Gastroesophageal sphincter (tissue), 4 donors: ENCODE results near the gene ALDOB. TPM values are rescaled to one million over a fixed set of nuclear protein-coding genes. Genes with fewer than 3 reads are reported as not detected.

Experiments
- ATAC-seq: fragments of 150-250 bp; one replicate; pipeline ENCODE4 v1.9.1; 2016; ENCODE audit warnings: mild to moderate bottlenecking, moderate library complexity
- H3K27ac ChIP-seq, 4 donors: fragments of 200-600 bp; sonication (generic) in 3 of 4; 1 replicate in 3 of 4; 2 replicates in 1 of 4; pipeline ENCODE4 v1.5.1; 2016 to 2019
- H3K27me3 ChIP-seq: fragments of 200-600 bp; sonication (generic); one replicate; pipeline ENCODE4 v1.5.1; 2019
- H3K36me3 ChIP-seq, 2 donors: fragments of 200-600 bp; sonication (generic); one replicate each; pipeline ENCODE4 v1.5.1; 2019; ENCODE audit warnings: control low read depth in 1 of 2
- H3K4me1 ChIP-seq, 3 donors: fragments of 200-600 bp; sonication (generic); 1 replicate in 2 of 3; 2 replicates in 1 of 3; pipeline ENCODE4 v1.5.1; 2016 to 2019; ENCODE audit warnings: control low read depth in 2 of 3
- H3K4me3 ChIP-seq, 2 donors: fragments of 200-600 bp; sonication (generic); one replicate each; pipeline ENCODE4 v1.5.1; 2019; ENCODE audit warnings: mild to moderate bottlenecking in 1 of 2, moderate library complexity in 1 of 2
- H3K9me3 ChIP-seq, 3 donors: fragments of 200-600 bp; sonication (generic); one replicate each; pipeline ENCODE4 v1.5.1; 2017 to 2019; ENCODE audit warnings: control low read depth in 2 of 3
- CTCF ChIP-seq, 4 experiments: fragments of 200-600 bp in 2 of 4; fragments of 450-650 bp in 2 of 4; sonication (generic) in 1 of 4; IDR thresholded peaks; one replicate each; pipeline ENCODE4 v1.5.1; 2017 to 2019; ENCODE audit warnings: antibody characterized with exemption in 4 of 4, mild to moderate bottlenecking in 2 of 4, moderate library complexity in 2 of 4
- EP300 ChIP-seq: sonication (generic); formaldehyde crosslinking; IDR thresholded peaks from one replicate; pipeline ENCODE4 v1.6.1; 2017; ENCODE audit warnings: antibody characterized with exemption, mild to moderate bottlenecking
- POLR2A ChIP-seq, 2 donors: fragments of 450-650 bp; IDR thresholded peaks; one replicate each; pipeline ENCODE4 v1.6.1; 2017; ENCODE audit warnings: antibody characterized with exemption in 2 of 2, mild to moderate bottlenecking in 2 of 2, moderate library complexity in 1 of 2
- POLR2AphosphoS5 ChIP-seq: sonication (generic); formaldehyde crosslinking; IDR thresholded peaks from one replicate; pipeline ENCODE4 v1.6.1; 2017; ENCODE audit warnings: antibody characterized with exemption
- WGBS, 2 donors: methylation state at CpG; one replicate each; pipeline ENCODE4 v1.1.5; 2018; ENCODE audit warnings: low coverage in 1 of 2; 5-methylcytosine and 5-hydroxymethylcytosine counted together
- total RNA-seq, 4 donors: library from RNA; depleted of rRNA; stranded (reverse); fragments of >200 nt; gene quantifications; one replicate each; pipeline ENCODE4 v1.1.0, GENCODE V29; 2016

ALDOB gene
- total RNA-seq, 4 donors from 2014 or later = not detected

- Histone ChIP-seq H3K9me3 (no peaks in the 10 kb centered on the region), H3K4me1 (peaks cover 0 to 6% (median 0%) of the 10 kb centered on the region in 3 donors), H3K36me3 (no peaks in the 10 kb centered on the region), H3K27me3 (no peaks in the 10 kb centered on the region), H3K4me3 (no peak overlapping the region), H3K27ac (no peak overlapping the region)
- no peak for ATAC-seq
- TF ChIP-seq EP300 (no peak), POLR2A (IDR thresholded peaks at IDR 0.05) (no peak), POLR2AphosphoS5 (no peak), CTCF (IDR thresholded peaks at IDR 0.05) (no peak)
- 66 to 68% methylated on average over 3 of the region's 3 CpGs for WGBS, 2 donors
Observed at GRCh38 chr9:101433229-101433628, 2.3 kb downstream of the ALDOB start.

- WGBS, 2 donors = 83 to 100% methylated on average over 1 of the region's 1 CpG
- Histone ChIP-seq H3K36me3 (no peaks in the 10 kb centered on the region), H3K4me3 (no peak overlapping the region), H3K4me1 (peaks cover 0 to 4% (median 0%) of the 10 kb centered on the region in 3 donors), H3K27ac (no peak overlapping the region), H3K27me3 (no peaks in the 10 kb centered on the region), H3K9me3 (no peaks in the 10 kb centered on the region)
- TF ChIP-seq EP300 = no peak
- no peak for TF ChIP-seq CTCF (IDR thresholded peaks at IDR 0.05)
- TF ChIP-seq POLR2A (IDR thresholded peaks at IDR 0.05) = no peak
- ATAC-seq = no peak
Observed at GRCh38 chr9:101432740-101433139, 2.8 kb downstream of the ALDOB start.

- Histone ChIP-seq H3K27ac (no peak overlapping the region), H3K36me3 (no peaks in the 10 kb centered on the region), H3K4me3 (no peak overlapping the region), H3K27me3 (no peaks in the 10 kb centered on the region), H3K9me3 (no peaks in the 10 kb centered on the region), H3K4me1 (no peaks in the 10 kb centered on the region)
- TF ChIP-seq EP300 (no peak), CTCF (IDR thresholded peaks at IDR 0.05) (no peak), POLR2AphosphoS5 (no peak), POLR2A (IDR thresholded peaks at IDR 0.05) (no peak)
- ATAC-seq = no peak
Observed at GRCh38 chr9:101432171-101432570, 3.4 kb downstream of the ALDOB start.

- TF ChIP-seq EP300 = no peak
- TF ChIP-seq CTCF (IDR thresholded peaks at IDR 0.05) = no peak
- no peak for TF ChIP-seq POLR2A (IDR thresholded peaks at IDR 0.05)
- TF ChIP-seq POLR2AphosphoS5 = no peak
- WGBS, 2 donors = 87 to 92% methylated on average over 3 to 7 of the region's 7 CpGs
- no peaks in the 10 kb centered on the region for H3K27me3 ChIP-seq
- H3K36me3 ChIP-seq = no peaks in the 10 kb centered on the region
- no peak for ATAC-seq
- H3K4me1 ChIP-seq = no peaks in the 10 kb centered on the region
- H3K9me3 ChIP-seq = no peaks in the 10 kb centered on the region
- no peak overlapping the region for H3K4me3 ChIP-seq
- no peak overlapping the region for H3K27ac ChIP-seq
Observed at GRCh38 chr9:101429736-101430135, 5.8 kb downstream of the ALDOB start.

- Histone ChIP-seq H3K4me3 (no peak overlapping the region), H3K9me3 (no peaks in the 10 kb centered on the region), H3K27ac (no peak overlapping the region), H3K36me3 (no peaks in the 10 kb centered on the region), H3K4me1 (no peaks in the 10 kb centered on the region), H3K27me3 (no peaks in the 10 kb centered on the region)
- TF ChIP-seq POLR2AphosphoS5 (no peak), CTCF (IDR thresholded peaks at IDR 0.05) (no peak), EP300 (no peak), POLR2A (IDR thresholded peaks at IDR 0.05) (no peak)
- 53 to 80% methylated on average over 2 to 3 of the region's 3 CpGs for whole genome bisulfite sequencing, 2 donors
- ATAC-seq = no peak
Observed at GRCh38 chr9:101428909-101429308, 6.7 kb downstream of the ALDOB start.
